Measurements from ENCODE around the gene LIFR.
"Not testable (repeated sequence)": the region's sequence is repeated elsewhere in the genome, so short reads cannot be mapped to it uniquely, and the experiment has no call there.

DNA sequence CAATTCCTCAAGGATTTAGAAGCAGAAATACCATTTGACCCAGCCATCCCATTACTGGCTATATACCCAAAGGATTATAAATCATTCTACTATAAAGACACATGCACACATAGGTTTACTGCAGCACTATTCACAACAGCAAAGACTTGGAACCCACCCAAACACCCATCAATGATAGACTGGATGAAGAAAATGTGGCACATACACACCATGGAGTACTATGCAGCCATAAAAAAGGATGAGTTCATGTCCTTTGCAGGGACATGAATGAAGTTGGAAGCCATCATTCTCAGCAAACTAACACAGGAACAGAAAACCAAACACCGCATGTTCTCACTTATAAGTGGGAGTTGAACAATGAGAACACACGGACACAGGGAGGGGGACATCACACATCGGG is 39.8 kb downstream of the LIFR start:
- TF ChIP-seq EZH2 (IDR thresholded peaks at IDR 0.05; ENCODE audit: borderline replicate concordance, low read depth, low read length, severe bottlenecking), result not testable (repeated sequence)
- TF ChIP-seq, protein P1, sequence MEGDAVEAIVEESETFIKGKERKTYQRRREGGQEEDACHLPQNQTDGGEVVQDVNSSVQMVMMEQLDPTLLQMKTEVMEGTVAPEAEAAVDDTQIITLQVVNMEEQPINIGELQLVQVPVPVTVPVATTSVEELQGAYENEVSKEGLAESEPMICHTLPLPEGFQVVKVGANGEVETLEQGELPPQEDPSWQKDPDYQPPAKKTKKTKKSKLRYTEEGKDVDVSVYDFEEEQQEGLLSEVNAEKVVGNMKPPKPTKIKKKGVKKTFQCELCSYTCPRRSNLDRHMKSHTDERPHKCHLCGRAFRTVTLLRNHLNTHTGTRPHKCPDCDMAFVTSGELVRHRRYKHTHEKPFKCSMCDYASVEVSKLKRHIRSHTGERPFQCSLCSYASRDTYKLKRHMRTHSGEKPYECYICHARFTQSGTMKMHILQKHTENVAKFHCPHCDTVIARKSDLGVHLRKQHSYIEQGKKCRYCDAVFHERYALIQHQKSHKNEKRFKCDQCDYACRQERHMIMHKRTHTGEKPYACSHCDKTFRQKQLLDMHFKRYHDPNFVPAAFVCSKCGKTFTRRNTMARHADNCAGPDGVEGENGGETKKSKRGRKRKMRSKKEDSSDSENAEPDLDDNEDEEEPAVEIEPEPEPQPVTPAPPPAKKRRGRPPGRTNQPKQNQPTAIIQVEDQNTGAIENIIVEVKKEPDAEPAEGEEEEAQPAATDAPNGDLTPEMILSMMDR (IDR thresholded peaks at IDR 0.05; ENCODE audit: borderline replicate concordance, extremely low read depth, low read length, poor library complexity, severe bottlenecking), result not testable (repeated sequence)

All from DND-41 (cell line).